Gastrocnemius medialis (tissue), 4 donors: ENCODE measurements around the gene AKAP6. TPM values are rescaled to one million over a fixed set of nuclear protein-coding genes. Genes with fewer than 3 reads are reported as not detected.

Experiments
- ATAC-seq, 2 donors: fragments of 150-250 bp; one replicate each; pipeline ENCODE4 v1.9.1; 2016
- DNase-seq, 2 donors: peaks; one replicate each; pipeline ENCODE4 v3.0.0-alpha.2; 2019
- H3K27ac ChIP-seq, 4 donors: fragments of 200-600 bp; sonication (generic); 1 replicate in 1 of 4; 2 replicates in 3 of 4; pipeline ENCODE4 v1.5.1; 2016 to 2018; ENCODE audit warnings: mild to moderate bottlenecking in 2 of 4, moderate library complexity in 1 of 4
- H3K27me3 ChIP-seq, 3 donors: fragments of 200-600 bp; sonication (generic) in 2 of 3; 1 replicate in 1 of 3; 2 replicates in 2 of 3; pipeline versions ENCODE4 v1.5.1 to v1.6.0; 2016 to 2019; ENCODE audit warnings: mild to moderate bottlenecking in 1 of 3, moderate library complexity in 1 of 3
- H3K36me3 ChIP-seq, 2 donors: fragments of 200-600 bp; sonication (generic) in 1 of 2; one replicate each; pipeline ENCODE4 v1.5.1; 2017 to 2018
- H3K4me1 ChIP-seq, 2 donors: fragments of 200-600 bp; sonication (generic) in 1 of 2; one replicate each; pipeline ENCODE4 v1.5.1; 2016 to 2017; ENCODE audit warnings: mild to moderate bottlenecking in 2 of 2
- H3K4me3 ChIP-seq, 4 donors: fragments of 200-600 bp; sonication (generic) in 3 of 4; 1 replicate in 1 of 4; 2 replicates in 3 of 4; pipeline ENCODE4 v1.5.1; 2016 to 2019; ENCODE audit warnings: mild to moderate bottlenecking in 2 of 4
- H3K9me3 ChIP-seq, 3 donors: fragments of 200-600 bp; sonication (generic) in 2 of 3; 1 replicate in 1 of 3; 2 replicates in 2 of 3; pipeline ENCODE4 v1.5.1; 2016 to 2019
- CTCF ChIP-seq, 5 experiments: fragments of 450-650 bp in 3 of 5; fragments of 200-600 bp in 2 of 5; sonication (generic) in 2 of 5; IDR thresholded peaks in 4 of 5; conservative IDR thresholded peaks in 1 of 5; 1 replicate in 4 of 5; 2 replicates in 1 of 5; pipeline ENCODE4 v1.5.1; 2016 to 2019; ENCODE audit warnings: antibody characterized with exemption in 5 of 5, mild to moderate bottlenecking in 3 of 5, moderate library complexity in 3 of 5
- POLR2A ChIP-seq, 2 donors: fragments of 450-650 bp; IDR thresholded peaks; one replicate each; pipeline ENCODE4 v1.6.1; 2017; ENCODE audit warnings: antibody characterized with exemption in 2 of 2, mild to moderate bottlenecking in 2 of 2, moderate library complexity in 2 of 2
- in situ Hi-C, 4 donors: fragments of 200-750 bp; cut with MboI; loops; one replicate each; pipeline versions ENCODE4 v1.15.0 to v1.8.0; 2017; ENCODE audit warnings: low sequenced_read_pairs in 4 of 4
- intact Hi-C: fragments of 100-400 bp; cut with DNase I; formaldehyde crosslinking; loops from one replicate; pipeline ENCODE4 v1.15.1; 2023; ENCODE audit warnings: low total_unique reads
- total RNA-seq, 4 donors: library from RNA; depleted of rRNA; stranded (reverse); fragments of >200 nt; gene quantifications; one replicate each; pipeline versions ENCODE4 v1.1.0 to v1.2.3, GENCODE V29; 2016

AKAP6 gene
- total RNA-seq, 4 donors from 2014 or later = 23.2 to 59.2 (median 32.1) TPM

- Histone ChIP-seq H3K4me3 (no peak overlapping the region), H3K27me3 (no peaks in the 10 kb centered on the region), H3K9me3 (no peaks in the 10 kb centered on the region), H3K27ac (no peak overlapping the region), H3K36me3 (no peaks in the 10 kb centered on the region), H3K4me1 (peaks cover 47 to 53% of the 10 kb centered on the region in 2 donors)
- TF ChIP-seq POLR2A (IDR thresholded peaks at IDR 0.05) (no peak), CTCF (IDR thresholded peaks at IDR 0.05 in 4 of 5, conservative IDR thresholded peaks at IDR 0.05 in 1 of 5) (no peak)
- DNase-seq (no peak), ATAC-seq (no peak)
- in situ Hi-C loops (no loop called here), intact Hi-C loops (loop anchor here (10.0 kb wide), 1 partner anchor 249 kb away; no protein-coding TSS in a partner anchor)
These were observed 495.1 kb downstream of the AKAP6 start for GRCh38 chr14:32824195-32824594.

- ATAC-seq (no peak), DNase-seq (no peak)
- no peaks in the 10 kb centered on the region for H3K9me3 ChIP-seq
- no peaks in the 10 kb centered on the region for H3K36me3 ChIP-seq
- no peak overlapping the region for H3K4me3 ChIP-seq
- H3K27me3 ChIP-seq = no peaks in the 10 kb centered on the region
- in situ Hi-C loops = no loop called here
- H3K27ac ChIP-seq = no peak overlapping the region
- no peak for TF ChIP-seq CTCF (IDR thresholded peaks at IDR 0.05 in 4 of 5, conservative IDR thresholded peaks at IDR 0.05 in 1 of 5)
- intact Hi-C loops = loop anchor here (10.0 kb wide), 1 partner anchor 250 kb away; no protein-coding TSS in a partner anchor
- peaks cover 44 to 47% of the 10 kb centered on the region in 2 donors for H3K4me1 ChIP-seq
These were observed 496.0 kb downstream of the AKAP6 start for GRCh38 chr14:32825058-32825457.

- no peak for ATAC-seq
- Histone ChIP-seq H3K4me3 (no peak overlapping the region), H3K27ac (no peak overlapping the region)
These were observed 497.4 kb downstream of the AKAP6 start for GRCh38 chr14:32826404-32827082.

GRCh38 chr14:32827514-32827913, 498.4 kb downstream of the AKAP6 start:
- H3K9me3 ChIP-seq = no peaks in the 10 kb centered on the region
- no peaks in the 10 kb centered on the region for H3K36me3 ChIP-seq
- in situ Hi-C loops = no loop called here
- no peak for DNase-seq
- no peak overlapping the region for H3K27ac ChIP-seq
- no peak overlapping the region for H3K4me3 ChIP-seq
- intact Hi-C loops = loop anchor here (10.0 kb wide), 1 partner anchor 253 kb away; no protein-coding TSS in a partner anchor
- peaks cover 29% of the 10 kb centered on the region in 2 donors for H3K4me1 ChIP-seq
- no peaks in the 10 kb centered on the region for H3K27me3 ChIP-seq
- TF ChIP-seq CTCF (IDR thresholded peaks at IDR 0.05 in 4 of 5, conservative IDR thresholded peaks at IDR 0.05 in 1 of 5) (no peak), POLR2A (IDR thresholded peaks at IDR 0.05) (no peak)
- ATAC-seq = no peak

More at GRCh38 chr14:32826404-32827082, 497.4 kb downstream of the AKAP6 start:
- TF ChIP-seq CTCF (IDR thresholded peaks at IDR 0.05 in 4 of 5, conservative IDR thresholded peaks at IDR 0.05 in 1 of 5) = no peak
- no peak for TF ChIP-seq POLR2A (IDR thresholded peaks at IDR 0.05)
- peaks cover 32 to 33% of the 10 kb centered on the region in 2 donors for H3K4me1 ChIP-seq
- in situ Hi-C loops = no loop called here
- no peaks in the 10 kb centered on the region for H3K27me3 ChIP-seq
- no peak for DNase-seq
- H3K36me3 ChIP-seq = no peaks in the 10 kb centered on the region
- no peaks in the 10 kb centered on the region for H3K9me3 ChIP-seq
- intact Hi-C loops = loop anchor here (10.0 kb wide), 1 partner anchor 252 kb away; no protein-coding TSS in a partner anchor
